GM21526 (cell line): ENCODE results near the gene FAM174C.
"Not testable (repeated sequence)": the region's sequence is repeated elsewhere in the genome, so short reads cannot be mapped to it uniquely, and the experiment has no call there.

Source experiments
- ATAC-seq: cut with Tn5 transposase; IDR thresholded peaks from one replicate; pipeline ENCODE4 v1.9.1; 2021; ENCODE audit warnings: moderate library complexity; ENCODE audit not compliant: unreplicated experiment, low FRiP score

The FAM174C gene

DNA sequence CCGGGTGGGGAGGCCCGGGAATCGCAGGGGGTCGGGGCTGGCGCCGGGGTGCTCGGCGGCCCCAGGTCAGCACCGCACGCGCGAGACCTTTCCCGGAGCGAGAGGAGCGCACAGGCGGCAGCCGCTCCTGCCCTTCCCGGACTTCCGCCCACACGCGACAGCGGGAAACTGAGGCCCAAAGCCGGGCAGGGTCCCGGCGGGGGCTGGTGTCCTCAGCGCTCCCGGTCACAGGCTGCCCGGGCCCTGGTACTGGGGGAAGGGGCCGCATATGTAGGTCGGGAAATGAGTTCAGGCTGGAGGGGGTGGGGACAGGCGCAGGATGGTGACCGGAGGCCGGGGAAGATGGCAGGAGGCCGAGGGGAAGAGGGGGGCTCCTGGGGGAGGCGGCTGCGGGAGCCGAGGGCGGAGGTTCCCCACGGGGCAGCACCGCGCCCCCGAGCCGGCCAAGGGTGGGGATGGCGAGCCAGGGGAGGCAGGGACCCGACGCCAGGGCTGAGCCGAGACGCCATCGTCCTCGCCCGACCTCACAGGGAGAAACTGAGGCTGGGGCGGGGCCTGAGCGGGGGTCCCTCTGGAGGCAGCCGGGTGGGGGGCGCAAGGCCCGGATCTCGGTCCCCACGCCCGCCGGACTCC lies 38.2 kb upstream of the FAM174C start:
- no peak for ATAC-seq

DNA sequence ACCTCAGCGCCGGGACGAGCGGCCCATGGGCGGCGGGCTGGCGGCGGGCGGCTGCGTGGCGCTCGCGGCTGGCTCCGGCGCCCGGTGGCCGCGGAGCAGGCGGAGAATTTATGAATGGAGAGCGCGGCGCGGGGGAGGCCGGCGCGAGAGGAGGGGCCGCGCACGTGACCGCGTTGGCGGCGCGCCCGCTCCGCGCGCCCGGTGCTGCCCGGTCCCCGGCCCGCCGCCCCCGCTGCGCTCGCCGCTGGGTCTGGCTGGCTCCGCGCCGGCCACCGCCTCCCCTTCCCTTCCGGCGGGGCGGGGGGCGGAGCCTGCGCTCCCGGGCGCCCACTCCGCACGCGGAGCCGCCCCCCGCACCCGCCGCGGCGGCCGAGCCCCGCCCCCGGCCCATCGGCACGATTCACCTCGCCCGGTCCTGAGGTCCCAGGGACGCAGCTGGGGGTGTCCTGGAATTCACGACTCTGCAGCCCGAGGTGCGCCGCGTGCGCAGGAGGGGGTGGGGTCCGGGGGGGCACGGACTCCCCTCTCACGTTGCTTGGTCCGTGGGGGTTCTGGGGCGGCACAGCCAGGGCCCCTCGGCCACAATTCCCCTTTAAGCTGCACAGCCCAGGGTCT lies 37.5 kb upstream of the FAM174C start, which contains the start of gene CBARP:
CBARP (minus strand) TSS at position 252 of the 615 bp plus-strand sequence. CDS start 1,905 bp downstream, outside the sequence.
- ATAC-seq, result no peak

DNA sequence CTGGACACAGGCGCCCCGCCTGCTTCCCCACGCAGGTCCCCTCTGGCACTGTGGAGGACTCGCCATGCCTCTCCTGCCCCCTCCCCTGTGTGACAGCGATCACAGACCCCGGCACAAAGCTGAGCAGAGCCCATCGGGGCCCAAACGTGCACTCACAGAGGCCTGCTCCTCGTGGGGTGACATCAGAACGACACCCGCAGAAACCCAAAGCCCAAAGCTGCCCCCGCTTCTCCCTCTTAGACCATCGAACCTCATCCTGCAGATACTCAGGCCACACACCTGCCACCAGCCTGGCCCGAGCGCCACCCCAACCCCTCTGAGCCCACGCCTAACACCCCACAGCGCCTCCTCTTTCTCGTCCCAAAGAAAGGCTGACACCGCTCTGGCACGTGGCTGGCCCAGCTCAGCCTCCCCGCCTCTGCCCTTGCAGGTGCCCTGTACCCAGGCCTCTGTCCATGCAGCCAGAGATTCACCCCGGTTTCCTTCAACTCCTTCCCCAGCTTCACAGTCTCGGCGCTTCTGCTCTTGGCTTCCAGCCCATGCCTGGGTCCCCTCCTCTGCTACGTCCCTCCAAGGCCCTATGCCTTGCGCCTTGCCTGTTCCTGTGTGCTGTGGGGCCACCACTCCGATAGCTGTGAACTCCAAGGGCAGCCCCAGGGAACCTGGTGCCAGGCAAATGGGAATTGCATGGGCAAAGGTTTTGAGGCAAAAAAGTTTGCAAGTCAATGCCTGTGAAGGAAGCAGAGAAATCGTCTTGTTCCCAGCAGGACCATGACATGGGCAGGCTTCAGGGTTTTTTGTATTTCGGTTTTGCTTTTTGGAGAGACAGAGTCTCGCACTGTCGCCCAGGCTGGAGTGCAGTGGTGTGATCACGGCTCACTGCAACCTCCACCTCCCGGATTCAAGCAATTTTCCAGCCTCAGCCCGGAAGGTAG lies 36.7 kb upstream of the FAM174C start:
- ATAC-seq, result no peak

DNA sequence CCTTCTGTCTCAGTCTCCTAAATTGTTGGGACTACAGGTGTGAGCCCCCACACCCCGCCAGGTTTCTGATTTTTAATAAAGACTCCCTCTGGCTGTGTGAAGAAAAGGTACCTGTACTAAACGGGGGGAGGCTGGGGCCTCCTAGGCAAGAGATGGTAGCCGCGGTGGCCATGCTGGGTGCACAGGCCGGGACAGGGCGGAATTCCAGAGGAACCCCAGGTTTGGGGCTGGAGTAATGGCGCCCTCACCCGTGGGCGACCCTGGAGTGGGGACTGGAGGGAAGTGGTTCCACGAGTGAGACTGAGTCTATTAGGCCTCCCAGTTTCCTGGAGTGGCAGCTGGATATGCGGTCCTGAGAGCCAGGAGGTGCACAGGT lies 35.9 kb upstream of the FAM174C start:
- ATAC-seq, result no peak

DNA sequence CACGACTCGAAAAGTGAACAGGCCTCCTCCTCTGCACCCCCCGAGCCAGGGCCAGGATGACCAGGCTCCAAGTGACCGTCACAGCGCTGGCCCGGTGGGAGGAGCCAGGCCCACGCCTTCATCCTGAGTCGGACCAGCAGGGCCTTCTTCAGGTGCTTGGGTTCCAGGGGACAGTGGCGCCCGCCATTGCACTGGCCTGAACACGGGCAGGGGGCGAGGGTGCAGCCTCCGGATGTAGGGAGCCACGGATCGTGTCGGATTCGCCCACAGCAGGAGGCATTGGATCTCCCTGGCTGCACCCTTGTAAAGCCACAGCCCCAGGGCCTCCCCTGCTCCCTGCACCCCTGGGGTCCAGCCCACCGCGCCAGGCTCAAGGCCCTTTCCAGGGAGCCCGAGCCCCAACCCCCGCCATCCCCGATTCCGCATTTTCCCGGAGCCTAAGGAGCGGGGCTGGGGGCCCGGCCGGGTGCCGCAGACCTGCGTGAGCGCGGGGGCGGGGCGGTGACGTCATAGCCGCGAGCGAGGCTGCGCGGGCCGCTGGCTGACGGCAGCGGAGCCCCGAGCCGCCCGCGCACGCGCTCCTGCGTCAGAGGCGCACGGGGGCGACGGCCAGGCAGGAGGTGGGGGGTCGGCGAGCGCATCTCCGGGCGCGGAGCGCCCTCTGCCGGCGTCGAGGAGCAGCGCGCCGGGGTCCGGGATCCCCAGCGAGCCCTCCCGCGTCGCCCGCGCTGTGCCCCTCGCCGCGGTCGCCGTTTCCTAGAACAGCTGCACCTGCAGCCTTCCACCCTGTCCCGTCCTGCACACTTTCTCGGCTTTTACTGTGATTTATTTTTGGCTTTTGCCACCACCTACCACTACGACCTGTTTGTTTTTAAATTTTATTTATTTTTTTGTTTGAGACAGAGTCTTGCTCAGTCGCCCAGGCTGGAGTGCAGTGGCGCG lies 35.3 kb upstream of the FAM174C start:
- no peak for ATAC-seq

DNA sequence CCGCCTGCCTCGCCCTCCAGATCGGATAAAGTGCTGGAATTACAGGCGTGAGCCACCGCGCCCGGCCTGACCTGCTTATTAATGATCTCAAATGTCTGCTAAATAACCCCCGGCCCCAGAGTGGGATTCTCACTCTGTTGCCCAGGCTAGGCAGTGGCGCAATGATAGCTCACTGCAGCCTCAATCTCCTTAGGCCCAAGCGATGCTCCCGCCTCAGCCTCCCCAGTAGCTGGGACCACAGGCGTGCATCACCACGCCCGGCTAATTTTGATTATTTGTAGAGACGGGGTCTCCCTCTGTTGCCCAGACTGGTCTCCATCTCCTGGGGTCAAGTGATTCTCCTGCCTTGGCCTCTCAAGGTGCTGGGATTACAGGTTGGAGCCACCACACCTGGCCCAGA lies 34.4 kb upstream of the FAM174C start:
- no peak for ATAC-seq

DNA sequence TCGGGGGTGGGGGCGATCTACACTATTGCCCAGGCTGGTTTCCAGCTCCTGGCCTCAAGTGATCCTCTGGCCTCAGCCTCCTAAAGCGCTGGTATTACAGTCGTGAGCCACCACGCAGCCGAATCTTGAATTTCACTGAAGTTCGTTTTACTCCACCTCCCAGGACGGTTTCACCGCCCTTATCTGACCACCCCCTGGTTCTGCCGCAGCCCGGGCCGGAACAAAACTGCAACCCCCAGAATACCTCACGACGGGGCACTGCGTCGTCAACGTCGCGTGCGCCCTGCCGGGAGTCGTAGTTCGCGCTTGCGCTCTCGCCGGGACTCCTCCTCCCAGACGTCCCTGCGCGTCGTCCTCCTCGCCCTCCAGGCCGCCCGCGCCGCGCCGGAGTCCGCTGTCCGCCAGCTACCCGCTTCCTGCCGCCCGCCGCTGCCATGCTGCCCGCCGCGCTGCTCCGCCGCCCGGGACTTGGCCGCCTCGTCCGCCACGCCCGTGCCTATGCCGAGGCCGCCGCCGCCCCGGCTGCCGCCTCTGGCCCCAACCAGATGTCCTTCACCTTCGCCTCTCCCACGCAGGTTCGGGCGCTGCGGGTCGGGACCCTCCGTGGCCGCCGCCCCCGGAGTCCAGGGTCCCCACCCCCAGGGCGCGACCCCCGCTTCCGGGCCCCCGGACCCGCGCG lies 33.8 kb upstream of the FAM174C start, which contains the start of gene ATP5F1D:
ATP5F1D (plus strand) TSS at position 335 of the 679 bp plus-strand sequence; CDS start at position 435, 100 bp downstream.
- ATAC-seq, result peak; percentile 31

DNA sequence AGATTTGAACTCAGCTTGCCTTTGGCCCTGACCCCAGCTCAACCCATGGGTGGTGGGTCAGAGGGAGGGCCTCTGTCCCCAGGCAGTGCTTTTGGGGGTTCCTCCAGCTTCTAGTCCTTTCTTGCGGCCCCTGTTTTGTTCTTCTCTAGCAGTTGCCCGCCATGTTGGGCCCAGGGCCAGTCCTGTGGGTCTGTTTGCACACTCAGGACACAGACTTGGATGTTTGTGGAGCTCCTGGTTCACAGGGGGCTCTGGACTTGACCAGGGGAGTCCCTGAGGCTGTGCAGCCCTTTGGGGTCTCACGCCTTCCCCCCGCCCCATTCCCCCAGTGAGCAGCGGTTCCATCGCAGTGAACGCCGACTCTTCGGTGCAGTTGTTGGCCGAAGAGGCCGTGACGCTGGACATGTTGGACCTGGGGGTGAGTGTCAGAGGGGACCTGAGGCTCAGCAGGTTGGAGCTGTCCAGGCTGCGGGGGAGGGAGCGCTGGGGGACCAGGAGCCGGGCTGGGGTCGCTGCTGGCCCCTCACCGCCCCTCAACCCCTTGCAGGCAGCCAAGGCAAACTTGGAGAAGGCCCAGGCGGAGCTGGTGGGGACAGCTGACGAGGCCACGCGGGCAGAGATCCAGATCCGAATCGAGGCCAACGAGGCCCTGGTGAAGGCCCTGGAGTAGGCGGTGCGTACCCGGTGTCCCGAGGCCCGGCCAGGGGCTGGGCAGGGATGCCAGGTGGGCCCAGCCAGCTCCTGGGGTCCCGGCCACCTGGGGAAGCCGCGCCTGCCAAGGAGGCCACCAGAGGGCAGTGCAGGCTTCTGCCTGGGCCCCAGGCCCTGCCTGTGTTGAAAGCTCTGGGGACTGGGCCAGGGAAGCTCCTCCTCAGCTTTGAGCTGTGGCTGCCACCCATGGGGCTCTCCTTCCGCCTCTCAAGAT lies 31.3 kb upstream of the FAM174C start:
- no peak for ATAC-seq

DNA sequence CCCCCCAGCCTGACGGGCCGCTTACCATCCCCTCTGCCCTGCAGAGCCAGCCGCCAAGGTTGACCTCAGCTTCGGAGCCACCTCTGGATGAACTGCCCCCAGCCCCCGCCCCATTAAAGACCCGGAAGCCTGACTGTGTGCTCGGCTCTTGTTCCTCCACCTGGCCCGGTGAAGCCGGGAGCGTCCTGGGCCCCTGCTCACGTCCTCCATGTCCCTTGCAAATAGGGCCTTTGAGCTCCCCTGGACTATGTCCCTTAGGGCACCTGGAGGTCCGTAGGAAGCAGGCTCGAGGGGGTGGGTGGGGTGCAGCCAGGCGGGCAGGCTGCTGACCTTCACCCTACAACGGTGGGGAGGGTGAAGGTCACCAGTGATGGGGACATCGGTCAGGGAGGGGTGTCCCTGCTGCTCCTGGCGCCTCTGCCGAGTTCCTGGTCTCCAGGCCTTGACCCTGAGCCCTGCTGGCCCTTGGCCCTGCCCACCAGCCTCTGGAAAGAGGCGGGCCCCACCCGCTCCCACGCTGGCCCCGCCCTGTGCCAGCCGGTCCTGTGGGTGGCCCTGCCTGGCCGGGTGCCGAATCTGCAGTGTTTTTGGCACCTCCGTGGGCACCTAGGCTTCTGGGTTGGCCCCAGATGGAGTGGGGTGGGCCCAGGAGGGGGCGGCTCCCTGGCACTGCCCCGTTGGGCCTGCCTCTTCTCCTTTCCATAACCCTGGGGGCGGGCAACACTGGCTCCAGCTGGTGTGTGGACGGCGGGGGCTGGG lies 30.5 kb upstream of the FAM174C start:
- ATAC-seq, result no peak

DNA sequence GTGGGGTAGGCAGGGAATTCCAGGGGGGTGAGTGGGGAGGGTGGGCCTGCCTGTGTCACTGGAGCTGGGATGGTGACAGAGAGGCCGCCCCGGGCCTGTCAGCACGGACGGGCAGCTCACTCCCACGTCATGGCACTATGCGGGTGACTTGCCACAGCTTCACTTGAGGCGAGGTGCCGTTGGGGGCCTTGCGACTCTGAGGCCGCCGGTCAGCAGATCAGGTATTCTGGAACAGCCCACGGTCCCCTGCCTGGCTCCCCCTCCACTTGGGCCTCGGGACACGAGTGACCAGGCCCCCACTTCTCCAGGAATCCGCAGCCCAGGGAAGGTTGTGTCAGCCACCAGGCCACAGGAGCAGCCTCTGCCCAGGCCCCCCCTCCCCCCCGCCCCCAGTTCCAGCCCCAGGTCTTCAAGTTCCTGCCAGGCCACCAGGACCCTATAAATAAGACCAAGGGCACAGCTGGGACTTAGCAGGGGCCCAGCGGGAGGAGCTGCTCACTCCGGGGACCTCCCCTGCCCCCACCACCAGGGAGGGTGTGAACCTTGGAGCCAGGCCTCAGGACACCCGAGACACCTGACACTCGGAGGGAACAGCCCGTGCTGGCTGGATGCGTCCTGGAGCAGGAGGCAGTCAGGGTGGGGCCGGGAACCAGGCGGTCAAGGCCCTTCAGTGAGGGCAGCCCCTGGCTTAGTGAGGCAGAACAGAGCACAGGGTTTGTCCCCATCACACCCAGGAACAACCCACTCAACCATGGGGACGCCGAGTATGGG lies 29.7 kb upstream of the FAM174C start:
- no peak for ATAC-seq

DNA sequence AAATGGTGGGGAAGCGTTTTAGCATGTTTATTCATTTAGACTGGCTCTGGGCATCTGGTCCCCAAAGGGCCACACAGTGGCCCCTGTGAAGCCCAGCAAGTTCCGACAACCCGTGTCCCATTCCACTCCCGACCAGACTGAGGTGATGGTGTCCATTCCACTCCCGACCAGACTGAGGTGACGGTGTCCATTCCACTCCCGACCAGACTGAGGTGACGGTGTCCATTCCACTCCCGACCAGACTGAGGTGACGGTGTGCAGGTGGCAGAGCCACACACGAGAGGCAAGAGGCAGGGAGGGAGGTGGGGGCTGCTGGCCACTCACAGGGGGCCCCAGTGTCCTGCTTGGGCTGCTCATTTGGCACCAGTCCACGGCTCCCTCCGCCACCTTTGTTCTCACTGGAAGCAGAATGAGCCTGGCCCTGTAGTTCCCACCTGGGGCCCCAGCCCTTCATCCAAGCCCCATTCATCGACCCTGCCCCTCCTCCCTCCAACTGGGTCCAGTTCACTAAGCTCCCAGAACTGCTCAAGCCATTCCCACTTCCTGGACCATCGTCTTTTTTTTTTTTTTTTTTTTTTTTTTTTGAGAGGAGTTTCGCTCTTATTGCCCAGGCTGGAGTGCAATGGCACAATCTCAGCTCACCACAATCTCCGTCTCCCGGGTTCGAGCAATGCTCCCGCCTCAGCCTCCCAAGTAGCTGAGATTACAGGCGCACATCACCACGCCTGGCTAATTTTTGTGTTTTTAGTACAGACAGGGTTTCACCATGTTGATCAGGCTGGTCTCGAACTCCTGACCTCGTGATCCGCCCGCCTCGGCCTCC lies 28.9 kb upstream of the FAM174C start:
- ATAC-seq, result not testable (repeated sequence)

DNA sequence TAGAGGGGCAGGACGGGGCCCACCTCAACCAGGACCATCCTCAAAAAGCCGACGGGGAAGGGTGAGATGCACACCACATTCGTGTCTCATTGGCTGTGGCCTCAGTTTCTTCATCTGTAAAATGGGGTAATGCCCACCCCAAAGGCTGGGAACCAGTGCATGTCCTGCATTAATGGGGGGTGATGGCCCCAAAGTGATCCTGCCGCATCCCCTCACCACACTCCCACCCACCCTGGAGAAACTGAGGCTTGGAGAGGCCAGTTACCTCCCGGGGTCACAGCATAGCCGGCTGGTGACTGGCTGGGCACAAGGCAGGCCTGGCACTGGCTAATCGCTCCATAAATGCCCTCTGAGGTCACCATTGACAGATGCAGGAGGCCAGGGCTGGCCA lies 27.6 kb upstream of the FAM174C start:
- ATAC-seq, result no peak

DNA sequence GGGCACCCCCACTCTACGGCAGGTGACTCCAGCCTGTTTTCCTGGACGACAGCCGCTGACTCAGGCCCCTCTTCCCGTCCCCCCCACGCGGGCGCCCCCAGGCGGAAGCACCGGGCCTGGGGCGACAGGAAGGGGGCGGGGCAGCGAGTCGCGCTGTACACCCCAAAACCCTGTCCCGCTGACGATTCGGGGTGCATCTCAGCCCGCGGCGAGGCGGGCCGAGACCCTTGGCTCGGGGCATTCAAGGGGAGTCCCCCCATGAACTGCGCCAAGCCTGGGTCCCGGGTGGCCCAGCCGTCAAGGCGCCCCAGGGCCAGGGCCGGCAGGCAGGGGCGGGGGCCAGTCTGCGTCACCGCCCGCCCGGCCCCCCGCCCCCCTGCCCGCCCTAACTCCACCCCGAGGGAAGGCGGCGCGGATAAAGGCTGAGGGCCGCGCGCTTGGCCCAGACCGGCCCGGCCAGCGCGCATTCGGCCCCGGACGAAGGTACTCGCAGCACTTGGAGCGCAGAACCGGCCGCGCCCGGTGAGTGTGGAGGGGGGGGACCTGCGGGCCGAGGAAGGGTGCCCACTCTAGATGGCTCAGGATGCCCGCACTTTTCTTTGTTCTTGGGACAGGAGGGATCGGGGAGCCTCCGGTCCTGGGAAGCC lies 27.1 kb upstream of the FAM174C start, which contains the start of gene MIDN:
MIDN (plus strand) TSS at position 445 of the 647 bp plus-strand sequence. CDS start 1,714 bp downstream, outside the sequence.
- peak; percentile 8 for ATAC-seq

DNA sequence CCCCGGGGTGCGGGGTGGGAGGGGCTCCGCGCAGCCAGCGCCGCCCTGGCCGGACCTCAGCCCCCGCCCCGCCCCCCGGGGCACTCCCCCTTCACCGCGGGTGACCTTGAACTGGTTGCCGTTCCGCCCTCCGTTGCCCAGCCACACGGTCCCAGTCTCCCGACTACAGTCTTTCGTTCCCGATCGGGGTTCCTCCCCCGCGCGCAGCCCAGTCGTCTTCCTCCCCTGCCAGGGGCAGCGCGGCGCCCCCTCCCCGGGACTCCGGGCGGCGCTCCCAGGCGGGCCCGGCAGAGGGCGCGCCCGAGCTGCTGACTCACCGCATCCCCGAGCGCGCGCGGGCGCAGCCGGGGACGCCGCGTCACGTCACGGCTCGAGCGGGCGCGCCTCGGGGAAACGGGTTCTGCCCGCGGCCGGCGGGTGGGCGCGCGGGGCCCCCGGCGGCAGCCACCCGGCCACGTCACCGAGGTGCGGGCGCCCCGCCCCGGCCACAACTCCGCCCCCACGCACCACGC lies 26.5 kb upstream of the FAM174C start:
- ATAC-seq, result peak; percentile 25

DNA sequence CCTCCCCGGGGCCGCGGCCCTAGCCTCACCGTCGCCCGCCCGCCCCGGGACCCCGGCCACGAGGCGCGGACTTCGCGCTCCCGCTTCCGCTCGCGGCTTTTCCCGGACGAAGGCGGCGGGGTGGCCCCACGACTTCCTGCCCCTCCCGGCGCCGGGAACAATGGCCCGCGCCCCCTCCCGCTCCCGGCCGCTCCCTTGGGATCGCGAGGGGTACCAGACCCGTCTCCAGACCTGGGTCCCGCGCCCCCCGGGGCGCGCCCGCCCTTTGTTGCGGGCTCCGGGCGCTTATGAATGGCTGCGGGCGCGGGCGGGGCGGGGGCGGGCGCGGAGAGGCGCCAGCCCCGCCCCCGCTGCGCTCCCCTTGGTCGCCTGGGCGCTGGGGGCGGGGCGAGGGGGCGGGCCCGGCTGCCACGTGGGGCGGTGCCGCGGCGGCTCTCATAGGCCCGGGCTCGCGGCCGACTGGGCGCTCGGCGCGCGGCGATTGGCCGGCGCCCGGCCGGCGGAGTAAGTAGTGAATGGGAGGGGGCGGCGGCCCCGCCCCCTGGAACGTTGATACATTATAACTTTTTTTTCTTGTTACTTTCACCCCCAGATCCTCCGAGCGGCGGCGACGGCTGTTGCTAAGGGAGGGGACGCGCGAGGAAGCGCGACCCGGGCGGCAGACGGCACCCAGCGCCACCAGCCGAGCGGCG lies 25.9 kb upstream of the FAM174C start:
- ATAC-seq, result peak; percentile 31
